ENCODE measurements around the gene CFAP221.

The CFAP221 gene

GRCh38 chr2:119645173-119645855 is 101.1 kb downstream of the CFAP221 start:
- no peak for DNase-seq (ENCODE audit: low spot score)

GRCh38 chr2:119646149-119646548 is 101.9 kb downstream of the CFAP221 start:
- no peak for DNase-seq (ENCODE audit: low spot score)

DNA sequence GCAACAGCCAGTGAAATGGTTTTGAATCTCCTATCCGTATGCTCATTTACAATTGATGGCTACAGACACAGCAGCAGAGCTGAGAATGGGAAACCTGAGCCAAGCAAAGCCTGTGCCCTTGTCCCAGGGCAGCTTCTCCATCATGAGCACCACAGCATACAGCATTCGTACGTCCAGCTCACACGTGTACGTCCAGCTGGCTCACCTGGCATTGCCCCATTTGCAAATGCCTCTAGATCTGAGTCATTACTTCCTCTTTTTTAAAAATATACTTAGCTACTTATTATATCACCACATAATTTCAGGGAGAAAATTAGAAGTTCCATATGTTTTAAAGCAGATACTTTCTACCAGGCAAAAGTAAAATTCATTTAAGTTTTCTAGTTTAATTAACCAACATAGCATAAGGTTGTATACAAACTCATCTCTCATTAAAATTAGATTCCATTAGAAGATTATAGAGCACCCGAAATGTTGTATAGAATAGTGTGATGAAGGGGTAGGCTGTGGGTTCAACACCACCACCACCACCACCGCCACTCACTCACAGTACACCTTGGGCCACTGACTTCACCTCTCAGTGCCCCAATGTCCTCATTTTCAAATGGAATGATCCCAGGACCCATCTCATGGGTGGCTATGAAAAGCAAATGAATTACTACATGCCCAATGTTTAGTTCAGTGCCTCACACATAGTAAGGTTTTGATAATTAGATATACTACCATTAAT is 103.4 kb downstream of the CFAP221 start:
- DNase-seq (ENCODE audit: low spot score) = no peak

DNA sequence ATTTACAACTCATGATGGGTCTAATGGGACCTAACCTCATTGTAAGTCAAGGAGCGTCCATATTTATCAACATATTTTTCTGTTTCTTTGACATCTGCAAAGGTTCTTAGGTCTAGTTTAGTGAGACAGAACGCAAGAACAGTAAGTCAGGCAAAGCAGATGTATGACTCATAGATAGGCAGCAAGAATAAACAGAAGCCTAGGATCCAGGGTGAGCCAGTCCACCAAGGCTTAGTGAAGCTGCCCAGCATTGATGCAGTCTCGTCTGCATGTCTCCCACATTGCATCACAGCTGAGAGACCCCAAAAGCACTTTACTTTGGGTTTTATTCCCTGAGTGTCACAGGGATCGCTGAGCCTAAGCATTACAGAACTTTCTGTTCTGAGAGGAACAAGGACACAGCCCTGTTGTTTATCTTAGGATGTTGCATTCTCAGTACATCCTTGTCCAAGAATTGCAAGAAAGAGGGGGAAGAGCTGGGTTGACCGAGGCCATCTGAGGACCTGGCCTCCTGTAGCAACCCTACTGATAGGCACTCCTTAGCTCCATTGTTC is 105.2 kb downstream of the CFAP221 start:
- no peak for DNase-seq (ENCODE audit: low spot score)

GRCh38 chr2:119650206-119650605 is 106.0 kb downstream of the CFAP221 start:
- no peak for DNase-seq (ENCODE audit: low spot score)

- no peak for DNase-seq (ENCODE audit: low spot score)
These were observed 106.7 kb downstream of the CFAP221 start for GRCh38 chr2:119650846-119651370.

- DNase-seq (ENCODE audit: low spot score) = no peak
These were observed 113.4 kb downstream of the CFAP221 start for GRCh38 chr2:119657466-119658145.

DNA sequence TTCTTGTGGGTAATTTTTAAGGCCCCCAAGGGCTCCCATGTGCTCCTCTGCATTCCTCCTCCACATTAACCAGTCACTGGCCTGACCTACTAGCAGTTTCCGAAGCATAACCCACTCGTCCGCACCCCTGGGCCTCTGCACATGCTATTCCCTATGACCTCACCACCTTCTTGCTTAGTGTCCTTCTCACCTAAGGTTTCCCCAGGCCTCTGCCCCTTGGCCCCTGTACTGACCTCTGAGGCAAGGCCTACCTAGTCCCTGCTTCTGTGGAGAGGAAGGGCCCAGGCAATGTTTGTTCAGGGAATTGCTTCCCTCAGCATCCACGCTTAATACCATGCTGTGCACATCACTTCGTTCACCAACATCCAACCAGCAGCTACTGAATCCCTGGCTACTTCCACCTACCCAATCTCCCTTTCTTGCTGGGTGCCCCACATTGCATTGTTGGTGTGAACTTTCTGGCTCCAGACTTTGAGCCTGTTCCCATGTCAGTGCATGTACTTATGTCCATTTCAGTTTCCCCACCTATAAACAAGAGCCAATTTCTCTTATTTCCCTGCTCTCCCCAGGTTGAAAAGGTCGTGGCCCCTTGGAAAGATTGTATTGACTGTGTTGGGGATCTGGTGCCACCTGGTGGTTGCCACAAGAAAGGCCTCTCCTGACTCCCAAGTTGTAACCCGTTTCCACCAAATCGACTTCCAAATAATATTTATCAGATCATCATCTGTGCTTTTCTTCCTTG is 115.5 kb downstream of the CFAP221 start:
- peak; percentile 33 for DNase-seq (ENCODE audit: low spot score)

DNA sequence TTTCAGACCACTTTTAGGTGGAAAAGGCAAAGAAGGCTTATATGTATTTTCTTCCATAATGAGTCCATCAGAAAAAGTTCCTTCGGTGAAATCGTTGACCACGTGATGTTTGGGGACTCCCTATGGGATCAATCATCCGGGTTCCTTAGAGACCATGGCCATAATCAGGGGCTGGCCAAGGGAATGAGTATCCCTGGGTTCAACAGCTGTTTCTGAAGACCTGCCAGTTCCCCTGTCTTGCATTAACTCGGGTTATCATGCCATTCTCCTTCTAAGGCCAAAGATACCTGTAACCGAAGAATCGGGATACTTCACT is 116.1 kb downstream of the CFAP221 start:
- DNase-seq (ENCODE audit: low spot score) = no peak

- no peak for DNase-seq (ENCODE audit: low spot score)
These were observed 118.0 kb downstream of the CFAP221 start for GRCh38 chr2:119662297-119662696.

DNA sequence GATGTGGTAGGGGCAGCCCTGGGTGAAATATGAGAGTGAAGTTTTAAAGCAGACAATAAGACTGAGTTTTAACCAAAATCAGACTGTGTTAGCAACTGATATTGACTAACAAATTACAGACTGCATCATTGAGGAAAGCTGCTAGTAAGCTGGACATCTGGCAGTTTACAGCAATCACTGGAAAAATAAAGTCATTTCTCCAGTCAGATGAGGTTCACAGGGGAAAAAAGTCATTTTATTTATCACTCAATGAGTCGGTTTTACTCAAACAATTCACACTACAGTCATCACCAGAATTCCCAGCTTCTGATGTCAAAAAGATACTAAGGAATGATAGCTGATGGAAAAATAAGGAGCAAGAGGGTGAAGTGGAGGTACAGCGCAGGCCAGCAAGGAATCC is 124.3 kb downstream of the CFAP221 start:
- DNase-seq (ENCODE audit: low spot score) = no peak

GRCh38 chr2:119671016-119671415 is 126.8 kb downstream of the CFAP221 start:
- DNase-seq (ENCODE audit: low spot score) = no peak

DNA sequence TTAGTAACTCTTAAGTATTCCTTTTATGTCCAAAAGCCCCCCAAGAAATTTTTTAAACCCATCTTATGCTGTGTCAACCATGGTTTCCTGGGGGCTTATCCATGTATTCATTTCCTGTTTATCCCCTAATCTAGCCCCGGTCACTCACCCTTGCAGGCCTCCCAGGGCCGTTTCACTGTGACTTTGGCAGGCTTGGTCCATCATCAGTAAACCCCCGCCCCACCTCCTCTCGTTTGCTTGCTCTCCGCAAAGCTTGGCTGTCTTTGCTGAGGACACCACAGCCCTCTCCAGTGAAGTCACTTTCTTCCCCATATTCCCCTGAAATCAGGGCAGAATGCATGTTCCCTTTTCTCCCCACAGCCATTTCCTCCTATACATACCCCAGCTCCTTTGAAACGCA is 127.5 kb downstream of the CFAP221 start:
- no peak for DNase-seq (ENCODE audit: low spot score)

GRCh38 chr2:119672161-119672862 is 128.1 kb downstream of the CFAP221 start:
- DNase-seq (ENCODE audit: low spot score) = no peak

DNA sequence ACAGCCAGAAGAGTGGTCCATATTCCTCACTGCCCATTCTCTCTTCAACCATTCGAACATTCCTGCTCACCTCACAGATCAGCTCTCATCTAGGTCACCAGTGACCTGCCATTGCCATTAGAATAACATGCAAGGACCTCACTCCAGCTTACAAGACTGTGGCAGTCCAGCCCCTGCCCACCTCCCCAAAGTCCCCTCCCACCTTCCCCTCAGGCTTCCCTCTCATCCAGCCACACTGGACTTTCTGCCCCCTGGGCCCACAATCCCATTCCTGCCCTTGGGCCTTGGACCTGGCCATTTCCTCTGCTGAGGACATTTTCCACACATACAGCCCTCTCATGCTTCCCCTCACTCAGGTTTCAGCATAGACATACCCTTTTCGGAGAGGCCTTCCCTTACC is 129.5 kb downstream of the CFAP221 start:
- DNase-seq (ENCODE audit: low spot score) = no peak

- no peak for DNase-seq (ENCODE audit: low spot score)
These were observed 130.7 kb downstream of the CFAP221 start for GRCh38 chr2:119674711-119675500.

DNA sequence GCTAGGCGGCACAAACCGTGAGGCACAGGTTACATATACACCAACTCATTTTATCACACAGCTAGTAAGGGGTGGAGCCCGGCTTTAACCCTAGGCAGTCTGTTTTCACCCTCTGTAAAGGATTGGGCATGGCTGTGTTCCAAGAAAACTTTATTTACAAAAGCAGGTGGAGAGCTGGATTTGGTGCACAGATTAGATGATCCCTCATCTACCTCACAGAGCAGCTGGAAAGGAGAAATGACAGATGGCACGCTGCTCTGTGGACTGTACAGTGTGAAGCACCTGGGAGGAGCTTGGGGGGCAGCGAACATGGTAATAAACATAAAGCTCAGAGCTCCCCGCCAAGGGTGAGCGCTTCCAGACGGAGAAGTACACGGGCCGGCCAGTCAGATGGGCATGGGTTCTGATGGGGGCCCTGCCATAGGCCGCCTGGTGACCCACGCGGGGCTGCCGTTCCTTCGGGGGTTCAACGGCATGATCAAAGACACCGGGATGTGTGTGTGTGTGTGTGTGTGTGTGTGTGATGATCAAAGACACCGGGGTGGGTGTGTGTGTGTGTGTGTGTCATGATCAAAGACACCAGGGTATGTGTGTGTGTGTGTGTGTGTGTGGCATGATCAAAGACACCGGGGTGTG is 133.9 kb downstream of the CFAP221 start:
- peak; percentile 96 for DNase-seq (ENCODE audit: low spot score)

- DNase-seq (ENCODE audit: low spot score) = no peak
These were observed 135.2 kb downstream of the CFAP221 start for GRCh38 chr2:119679526-119679837.

DNA sequence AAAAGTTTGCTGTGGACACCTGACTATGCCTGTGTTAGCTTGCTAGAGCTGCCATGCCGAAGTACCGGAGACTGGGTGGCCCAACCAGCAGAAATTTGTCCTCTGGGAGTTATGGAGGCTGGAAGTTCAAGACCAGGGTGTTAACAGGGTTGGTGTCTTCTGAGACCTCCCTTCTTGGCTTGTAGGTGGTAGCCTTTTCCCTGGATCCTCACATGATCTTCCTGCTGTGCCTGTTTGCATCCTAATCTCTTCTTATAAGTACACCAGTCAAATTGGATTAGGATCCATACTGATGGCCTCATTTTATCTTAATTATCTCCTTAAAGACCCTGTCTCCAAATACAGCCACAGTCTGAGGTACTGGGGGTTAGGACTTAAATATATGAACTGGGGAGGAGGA is 135.6 kb downstream of the CFAP221 start:
- no peak for DNase-seq (ENCODE audit: low spot score)

- DNase-seq (ENCODE audit: low spot score) = no peak
These were observed 136.4 kb downstream of the CFAP221 start for GRCh38 chr2:119680457-119681202.
